DOHH2 (cell line): ENCODE measurements around the gene RCE1.

Source experiments
- H3F3A ChIP-seq: fragments of 200-600 bp; sonication (generic), shearing (Covaris generic); 2 replicates; pipeline ENCODE4 v1.6.0; 2016; ENCODE audit warnings: antibody characterized with exemption, mild to moderate bottlenecking; ENCODE audit not compliant: control insufficient read depth, insufficient read depth
- H3K27ac ChIP-seq: fragments of 200-600 bp; sonication (generic); 2 replicates; pipeline ENCODE4 v1.5.1; 2014; ENCODE audit warnings: low read depth, mild to moderate bottlenecking, low read length, moderate library complexity
- H3K27me3 ChIP-seq: fragments of 200-600 bp; sonication (generic); 2 replicates; pipeline ENCODE4 v1.6.1; 2014; ENCODE audit warnings: mild to moderate bottlenecking, low read length, mixed read lengths; ENCODE audit not compliant: control insufficient read depth
- H3K36me3 ChIP-seq: fragments of 200-600 bp; sonication (generic); 2 replicates; pipeline ENCODE4 v1.6.1; 2014; ENCODE audit warnings: mild to moderate bottlenecking, low read length, moderate library complexity, mixed read lengths; ENCODE audit not compliant: control insufficient read depth
- H3K4me1 ChIP-seq: fragments of 200-600 bp; sonication (generic); 2 replicates; pipeline ENCODE4 v1.6.1; 2014; ENCODE audit warnings: mild to moderate bottlenecking, low read length, mixed read lengths; ENCODE audit not compliant: control insufficient read depth
- H3K4me2 ChIP-seq: fragments of 200-600 bp; sonication (generic); 2 replicates; pipeline ENCODE4 v1.6.0; 2014; ENCODE audit warnings: mild to moderate bottlenecking, low read length, moderate library complexity
- H3K4me3 ChIP-seq: fragments of 200-600 bp; sonication (generic); 2 replicates; pipeline ENCODE4 v1.5.1; 2014; ENCODE audit warnings: mild to moderate bottlenecking, low read length, mixed read lengths
- H3K79me2 ChIP-seq: fragments of 200-600 bp; sonication (generic); 2 replicates; pipeline ENCODE4 v1.6.1; 2014; ENCODE audit warnings: mild to moderate bottlenecking, low read length, mixed read lengths; ENCODE audit not compliant: control insufficient read depth
- H3K9me2 ChIP-seq: fragments of 200-600 bp; sonication (generic); replicated peaks from 2 replicates; pipeline ENCODE4 v1.6.1; 2014; ENCODE audit warnings: mild to moderate bottlenecking, low read length, mixed read lengths; ENCODE audit not compliant: control insufficient read depth
- H3K9me3 ChIP-seq: fragments of 200-600 bp; sonication (generic); 2 replicates; pipeline ENCODE4 v1.6.1; 2014; ENCODE audit warnings: antibody characterized with exemption, low read length, mixed read lengths; ENCODE audit not compliant: control insufficient read depth, insufficient read depth
- H4K20me1 ChIP-seq: fragments of 200-600 bp; sonication (generic); 2 replicates; pipeline ENCODE4 v1.6.0; 2014; ENCODE audit warnings: low read depth, mild to moderate bottlenecking, antibody characterized with exemption, low read length, moderate library complexity; ENCODE audit not compliant: control insufficient read depth, insufficient read depth
- EZH2phosphoT487 ChIP-seq: fragments of 200-600 bp; sonication (generic); IDR thresholded peaks from 2 replicates; pipeline ENCODE4 v1.6.1; 2017; ENCODE audit warnings: borderline replicate concordance, mild to moderate bottlenecking, antibody characterized with exemption, low read length, moderate library complexity, mixed read lengths
- TF ChIP-seq, protein P1 (sequence below): fragments of 200-600 bp; sonication (generic); IDR thresholded peaks from one replicate; pipeline ENCODE4 v1.5.1; 2014; ENCODE audit warnings: antibody characterized with exemption, mild to moderate bottlenecking, low read depth, low read length; ENCODE audit not compliant: poor library complexity, severe bottlenecking

Gene RCE1

DNA sequence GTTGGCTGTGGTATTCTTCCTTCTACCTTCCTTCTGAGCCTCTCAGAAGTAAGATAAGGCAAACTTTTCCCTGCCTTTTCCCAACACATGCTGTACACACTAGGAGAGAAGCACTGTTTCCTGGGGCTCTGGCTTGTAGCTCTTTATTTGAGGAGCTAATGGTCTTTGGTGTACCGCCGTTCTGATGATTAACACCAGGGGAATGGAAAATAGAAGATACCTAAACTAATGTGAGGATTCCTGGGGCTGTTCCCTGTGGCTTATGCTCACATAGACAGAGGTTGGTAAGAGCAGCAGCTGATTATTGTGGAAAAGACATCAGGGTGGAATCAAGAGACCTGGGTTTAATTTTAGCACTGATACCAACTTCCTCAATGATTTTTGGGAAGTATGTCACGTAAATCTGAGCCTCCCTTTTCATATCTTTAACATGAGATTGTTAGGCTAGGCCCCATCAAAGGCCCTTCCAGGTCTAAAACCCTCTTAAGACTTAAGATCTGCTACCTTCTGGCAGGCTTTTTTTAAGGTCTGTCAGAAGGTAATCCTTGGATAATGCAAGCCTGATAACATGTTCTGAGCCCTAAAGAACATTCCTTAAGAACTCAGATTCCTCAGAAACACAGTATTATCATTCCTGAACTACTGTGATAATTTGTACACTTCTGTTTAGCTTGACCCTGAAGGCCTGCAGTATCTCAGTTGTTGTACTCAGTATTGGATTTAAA lies 24.8 kb upstream of the RCE1 start:
- no peaks in the 10 kb centered on the region for H3K36me3 ChIP-seq
- TF ChIP-seq, protein P1, sequence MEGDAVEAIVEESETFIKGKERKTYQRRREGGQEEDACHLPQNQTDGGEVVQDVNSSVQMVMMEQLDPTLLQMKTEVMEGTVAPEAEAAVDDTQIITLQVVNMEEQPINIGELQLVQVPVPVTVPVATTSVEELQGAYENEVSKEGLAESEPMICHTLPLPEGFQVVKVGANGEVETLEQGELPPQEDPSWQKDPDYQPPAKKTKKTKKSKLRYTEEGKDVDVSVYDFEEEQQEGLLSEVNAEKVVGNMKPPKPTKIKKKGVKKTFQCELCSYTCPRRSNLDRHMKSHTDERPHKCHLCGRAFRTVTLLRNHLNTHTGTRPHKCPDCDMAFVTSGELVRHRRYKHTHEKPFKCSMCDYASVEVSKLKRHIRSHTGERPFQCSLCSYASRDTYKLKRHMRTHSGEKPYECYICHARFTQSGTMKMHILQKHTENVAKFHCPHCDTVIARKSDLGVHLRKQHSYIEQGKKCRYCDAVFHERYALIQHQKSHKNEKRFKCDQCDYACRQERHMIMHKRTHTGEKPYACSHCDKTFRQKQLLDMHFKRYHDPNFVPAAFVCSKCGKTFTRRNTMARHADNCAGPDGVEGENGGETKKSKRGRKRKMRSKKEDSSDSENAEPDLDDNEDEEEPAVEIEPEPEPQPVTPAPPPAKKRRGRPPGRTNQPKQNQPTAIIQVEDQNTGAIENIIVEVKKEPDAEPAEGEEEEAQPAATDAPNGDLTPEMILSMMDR: no peak
- no peak for TF ChIP-seq EZH2phosphoT487
- no peaks in the 10 kb centered on the region for H3K9me2 ChIP-seq
- H3K4me1 ChIP-seq: peaks cover 13% of the 10 kb centered on the region
- H3K9me3 ChIP-seq: no peaks in the 10 kb centered on the region
- no peaks in the 10 kb centered on the region for H3K27me3 ChIP-seq
- H3F3A ChIP-seq: no peaks in the 10 kb centered on the region; the same call in 1 of the 2 replicates
- H4K20me1 ChIP-seq: no peaks in the 10 kb centered on the region
- no peak overlapping the region for H3K4me2 ChIP-seq
- H3K27ac ChIP-seq: no peak overlapping the region
- H3K79me2 ChIP-seq: no peaks in the 10 kb centered on the region
- H3K4me3 ChIP-seq: no peak overlapping the region

DNA sequence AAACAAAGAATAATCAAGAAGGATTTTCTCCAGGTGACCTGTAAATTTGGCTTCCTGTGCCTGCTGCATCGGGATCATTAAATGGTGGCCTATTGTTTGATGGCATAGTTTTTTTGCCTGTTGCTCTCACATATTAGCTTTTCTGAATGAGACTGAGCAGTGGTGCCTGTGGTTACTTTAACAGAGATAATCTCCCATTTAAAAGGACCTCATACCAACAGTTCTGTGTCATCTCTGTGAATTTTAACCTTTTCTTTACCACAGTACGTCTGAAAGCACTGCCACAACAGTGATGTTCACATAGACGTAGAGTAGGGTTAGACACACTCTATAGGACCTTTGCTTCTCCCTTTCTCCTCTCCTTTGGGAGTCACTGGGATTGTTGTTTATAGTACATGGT lies 22.9 kb upstream of the RCE1 start:
- Histone ChIP-seq H4K20me1 (no peaks in the 10 kb centered on the region), H3K9me3 (no peaks in the 10 kb centered on the region), H3K4me2 (no peak overlapping the region), H3K9me2 (no peaks in the 10 kb centered on the region), H3K4me1 (peaks cover 7% of the 10 kb centered on the region), H3K27me3 (no peaks in the 10 kb centered on the region), H3K27ac (no peak overlapping the region), H3K79me2 (no peaks in the 10 kb centered on the region), H3K36me3 (no peaks in the 10 kb centered on the region), H3K4me3 (no peak overlapping the region), H3F3A (no peaks in the 10 kb centered on the region)
- TF ChIP-seq, protein P1: no peak
- TF ChIP-seq EZH2phosphoT487: no peak

DNA sequence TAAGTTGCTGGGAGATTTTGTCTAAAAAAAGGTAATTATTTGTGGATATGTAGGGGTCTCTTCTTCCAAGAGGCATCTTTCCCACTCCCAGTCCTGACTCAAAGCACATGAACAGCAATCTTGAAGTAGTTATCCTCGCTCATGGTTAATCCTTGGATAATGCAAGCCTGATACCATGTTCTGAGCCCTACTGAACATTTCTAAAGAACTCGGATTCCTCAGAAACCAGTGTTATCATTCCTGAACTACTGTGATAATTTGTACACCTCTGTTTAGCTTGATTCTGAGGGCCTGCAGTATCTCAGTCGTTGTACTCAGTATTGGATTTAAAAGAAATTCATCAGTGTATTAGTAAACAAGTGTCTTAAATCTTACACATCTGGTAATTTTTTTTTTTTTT lies 22.3 kb upstream of the RCE1 start:
- no peak overlapping the region for H3K4me3 ChIP-seq
- H3K9me2 ChIP-seq: no peaks in the 10 kb centered on the region
- no peaks in the 10 kb centered on the region for H3K27me3 ChIP-seq
- no peaks in the 10 kb centered on the region for H3K36me3 ChIP-seq
- H4K20me1 ChIP-seq: no peaks in the 10 kb centered on the region
- no peak overlapping the region for H3K4me2 ChIP-seq
- H3K27ac ChIP-seq: no peak overlapping the region
- peaks cover 2% of the 10 kb centered on the region for H3K4me1 ChIP-seq
- H3K9me3 ChIP-seq: no peaks in the 10 kb centered on the region
- H3K79me2 ChIP-seq: no peaks in the 10 kb centered on the region
- no peaks in the 10 kb centered on the region for H3F3A ChIP-seq
- TF ChIP-seq, protein P1: no peak
- TF ChIP-seq EZH2phosphoT487: no peak
